GM23338 (cell line): ENCODE data around the gene PTPRJ. TPM values are rescaled to one million over a fixed set of nuclear protein-coding genes. Genes with fewer than 3 reads are reported as not detected.

Source experiments
- ATAC-seq: fragments of 200-7000 bp; cut with Tn5 transposase; 3 replicates; pipeline ENCODE4 v1.9.1; 2020
- DNase-seq: peaks from one replicate; pipeline ENCODE4 v3.0.0-alpha.2; 2015; ENCODE audit warnings: low spot score
- H2AFZ ChIP-seq: fragments of 200-600 bp; sonication (generic); 2 replicates; pipeline ENCODE4 v1.8.0; 2016; ENCODE audit warnings: antibody characterized with exemption, mild to moderate bottlenecking, moderate library complexity
- H3F3A ChIP-seq: fragments of 200-600 bp; sonication (generic); replicated peaks from 2 replicates; pipeline ENCODE4 v1.8.0; 2017; ENCODE audit warnings: antibody characterized with exemption, mixed run types, low read depth
- H3K27ac ChIP-seq: fragments of 200-600 bp; sonication (generic); 2 replicates; pipeline ENCODE4 v1.6.1; 2016; ENCODE audit warnings: low read depth
- H3K27me3 ChIP-seq: fragments of 200-600 bp; sonication (generic); 2 replicates; pipeline ENCODE4 v1.8.0; 2016; ENCODE audit warnings: mild to moderate bottlenecking, mixed run types, moderate library complexity; ENCODE audit not compliant: insufficient read depth
- H3K36me3 ChIP-seq: fragments of 200-600 bp; sonication (generic); 2 replicates; pipeline ENCODE4 v1.8.0; 2016; ENCODE audit warnings: mild to moderate bottlenecking; ENCODE audit not compliant: insufficient read depth
- H3K4me1 ChIP-seq: fragments of 200-600 bp; sonication (generic); 2 replicates; pipeline ENCODE4 v1.8.0; 2016; ENCODE audit warnings: mild to moderate bottlenecking, moderate library complexity; ENCODE audit not compliant: insufficient read depth
- H3K4me2 ChIP-seq: fragments of 200-600 bp; sonication (generic); 2 replicates; pipeline ENCODE4 v1.7.1; 2017; ENCODE audit warnings: mixed run types
- H3K4me3 ChIP-seq: fragments of 200-600 bp; sonication (generic); 2 replicates; pipeline ENCODE4 v1.6.1; 2016; ENCODE audit warnings: mixed run types
- H3K79me2 ChIP-seq: fragments of 200-600 bp; sonication (generic); replicated peaks from 2 replicates; pipeline ENCODE4 v1.8.0; 2017; ENCODE audit warnings: mild to moderate bottlenecking; ENCODE audit not compliant: insufficient read depth
- H3K9me2 ChIP-seq: fragments of 200-600 bp; sonication (generic); 2 replicates; pipeline ENCODE4 v1.8.0; 2017; ENCODE audit not compliant: insufficient read depth
- H4K20me1 ChIP-seq: fragments of 200-600 bp; sonication (generic); replicated peaks from 2 replicates; pipeline ENCODE4 v1.8.0; 2017; ENCODE audit warnings: mild to moderate bottlenecking; ENCODE audit not compliant: insufficient read depth
- H3K27ac Mint-ChIP-seq: 2 replicates; pipeline ENCODE4 v1.8.0; 2020; ENCODE audit warnings: inconsistent platforms, mild to moderate bottlenecking, moderate library complexity, mixed read lengths
- H3K27me3 Mint-ChIP-seq: 3 replicates; pipeline ENCODE4 v1.8.0; 2022; ENCODE audit warnings: low read depth, mild to moderate bottlenecking, moderate library complexity, mixed read lengths, inconsistent platforms; ENCODE audit not compliant: insufficient read depth, poor library complexity
- H3K36me3 Mint-ChIP-seq: 3 replicates; pipeline ENCODE4 v1.8.0; 2021; ENCODE audit warnings: low read depth, mild to moderate bottlenecking, inconsistent platforms, moderate library complexity, mixed read lengths
- H3K4me1 Mint-ChIP-seq: 3 replicates; pipeline ENCODE4 v1.8.0; 2020; ENCODE audit warnings: mild to moderate bottlenecking, inconsistent platforms, mixed read lengths
- H3K4me3 Mint-ChIP-seq: 3 replicates; pipeline ENCODE4 v1.8.0; 2021; ENCODE audit warnings: moderate library complexity, mild to moderate bottlenecking, inconsistent platforms, mixed read lengths
- H3K9me3 Mint-ChIP-seq: 3 replicates; pipeline ENCODE4 v1.8.0; 2020; ENCODE audit warnings: moderate library complexity, mild to moderate bottlenecking, inconsistent platforms, mixed read lengths
- CREB1 ChIP-seq: fragments of 250-450 bp; sonication (Bioruptor Pico); IDR thresholded peaks from 2 replicates; pipeline ENCODE4 v1.5.0; 2020; ENCODE audit warnings: low read depth, mild to moderate bottlenecking, moderate library complexity
- CTCF ChIP-seq, 2 experiments: fragments of 200-600 bp in 1 of 2; sonication (generic) in 1 of 2; conservative IDR thresholded peaks; 2 replicates each; pipeline versions ENCODE4 v1.5.1 to v1.6.1; 2016 to 2017; ENCODE audit warnings: antibody characterized with exemption in 2 of 2, low read depth in 2 of 2, mild to moderate bottlenecking in 2 of 2, moderate library complexity in 1 of 2
- ETS1 ChIP-seq: IDR thresholded peaks from 2 replicates; pipeline ENCODE4 v1.6.1; 2016; ENCODE audit warnings: antibody characterized with exemption
- EZH2 ChIP-seq: fragments of 200-600 bp; sonication (generic); IDR thresholded peaks from one replicate; pipeline ENCODE4 v1.8.0; 2017; ENCODE audit warnings: antibody characterized with exemption, mild to moderate bottlenecking, low read depth; ENCODE audit not compliant: unreplicated experiment
- EZH2phosphoT487 ChIP-seq: fragments of 200-600 bp; sonication (generic); IDR thresholded peaks from one replicate; pipeline ENCODE4 v1.8.1; 2018; ENCODE audit warnings: antibody characterized with exemption; ENCODE audit not compliant: unreplicated experiment
- JUNB ChIP-seq: IDR thresholded peaks from one replicate; pipeline ENCODE4 v1.6.1; 2016; ENCODE audit warnings: antibody characterized with exemption; ENCODE audit not compliant: unreplicated experiment
- NANOG ChIP-seq: IDR thresholded peaks from 2 replicates; pipeline ENCODE4 v1.6.1; 2016; ENCODE audit warnings: antibody characterized with exemption, borderline replicate concordance
- POLR2AphosphoS5 ChIP-seq: IDR thresholded peaks from 2 replicates; pipeline ENCODE4 v1.6.1; 2016; ENCODE audit warnings: antibody characterized with exemption, low read depth
- REST ChIP-seq: IDR thresholded peaks from one replicate; pipeline ENCODE4 v1.6.1; 2018; ENCODE audit warnings: antibody characterized with exemption; ENCODE audit not compliant: unreplicated experiment
- STAT1 ChIP-seq: IDR thresholded peaks from one replicate; pipeline ENCODE4 v1.6.1; 2016; ENCODE audit warnings: antibody characterized with exemption; ENCODE audit not compliant: unreplicated experiment
- ZNF114 ChIP-seq: fragments of 250-450 bp; sonication (Bioruptor Pico); IDR thresholded peaks from 2 replicates; pipeline ENCODE4 v1.5.0; 2020; ENCODE audit warnings: mild to moderate bottlenecking, moderate library complexity
- ZNF331 ChIP-seq: fragments of 250-450 bp; sonication (Bioruptor Pico); IDR thresholded peaks from 2 replicates; pipeline ENCODE4 v1.5.0; 2020; ENCODE audit warnings: low read depth, mild to moderate bottlenecking, moderate library complexity
- ZNF462 ChIP-seq: fragments of 250-450 bp; sonication (Bioruptor Pico); IDR thresholded peaks from 2 replicates; pipeline ENCODE4 v1.5.0; 2020; ENCODE audit warnings: mild to moderate bottlenecking, moderate library complexity
- polyA plus RNA-seq: library from polyadenylated mRNA; unstranded; fragments of >200 nt; fragmentation: Nextera tagmentation; extraction: Ambion mirVana; gene quantifications from 2 replicates; pipeline ENCODE4 v1.2.1, GENCODE V29; 2016
- total RNA-seq: library from RNA; depleted of rRNA; stranded (reverse); fragments of >200 nt; shearing (Covaris generic); gene quantifications from 2 replicates; pipeline ENCODE4 v1.2.3, GENCODE V29; 2014

PTPRJ gene
- total and polyA plus RNA-seq, 2 experiments from 2014 or later = 4.2 to 16.0 TPM

GRCh38 chr11:48083421-48083820 is 103.1 kb downstream of the PTPRJ start:
- TF ChIP-seq EZH2 = no peak
- TF ChIP-seq REST = no peak
- TF ChIP-seq STAT1 = no peak
- TF ChIP-seq ETS1 = no peak
- no peak for TF ChIP-seq JUNB
- no peak for TF ChIP-seq EZH2phosphoT487
- TF ChIP-seq CTCF (conservative IDR thresholded peaks at IDR 0.05; ENCODE audit: low read depth in 2 of 2) = no peak
- no peak for TF ChIP-seq CREB1 (CRISPR knock-in tag)
- no peak for TF ChIP-seq NANOG
- no peak for TF ChIP-seq ZNF462 (CRISPR knock-in tag)
- TF ChIP-seq POLR2AphosphoS5 = no peak
- TF ChIP-seq ZNF114 (CRISPR knock-in tag) = no peak
- no peak for TF ChIP-seq ZNF331 (CRISPR knock-in tag)
- peaks cover 3% of the 10 kb centered on the region; the same call in 1 of the 2 replicates for H3K79me2 ChIP-seq
- H3K4me3 ChIP-seq = no peak overlapping the region
- H3K9me2 ChIP-seq = no peaks in the 10 kb centered on the region
- peaks cover 3% of the 10 kb centered on the region for H3K27me3 Mint-ChIP-seq
- H3F3A ChIP-seq = no peaks in the 10 kb centered on the region
- H3K36me3 Mint-ChIP-seq = peaks cover 6% of the 10 kb centered on the region; the same call in 2 of the 3 replicates
- no peak overlapping the region for H3K4me3 Mint-ChIP-seq
- H3K27me3 ChIP-seq = no peaks in the 10 kb centered on the region
- no peak for ATAC-seq
- peaks cover 9% of the 10 kb centered on the region for H3K4me1 ChIP-seq
- no peaks in the 10 kb centered on the region for H3K36me3 ChIP-seq
- H3K4me2 ChIP-seq = no peak overlapping the region
- peaks cover 15% of the 10 kb centered on the region for H3K4me1 Mint-ChIP-seq
- H3K27ac ChIP-seq = no peak overlapping the region
- no peak for DNase-seq
- no peaks in the 10 kb centered on the region for H4K20me1 ChIP-seq
- H3K27ac Mint-ChIP-seq = no peak overlapping the region
- peaks cover 4% of the 10 kb centered on the region; the same call in 1 of the 3 replicates for H3K9me3 Mint-ChIP-seq
- no peak overlapping the region for H2AFZ ChIP-seq
